ENCODE results near the gene LRP2BP. TPM values are rescaled to one million over a fixed set of nuclear protein-coding genes. Genes with fewer than 3 reads are reported as not detected.
"Not testable (repeated sequence)": the region's sequence is repeated elsewhere in the genome, so short reads cannot be mapped to it uniquely, and the experiment has no call there.

The LRP2BP gene
- total RNA-seq, 4 donors from 2014 or later: 0.81 to 4.4 (median 1.5) TPM

DNA sequence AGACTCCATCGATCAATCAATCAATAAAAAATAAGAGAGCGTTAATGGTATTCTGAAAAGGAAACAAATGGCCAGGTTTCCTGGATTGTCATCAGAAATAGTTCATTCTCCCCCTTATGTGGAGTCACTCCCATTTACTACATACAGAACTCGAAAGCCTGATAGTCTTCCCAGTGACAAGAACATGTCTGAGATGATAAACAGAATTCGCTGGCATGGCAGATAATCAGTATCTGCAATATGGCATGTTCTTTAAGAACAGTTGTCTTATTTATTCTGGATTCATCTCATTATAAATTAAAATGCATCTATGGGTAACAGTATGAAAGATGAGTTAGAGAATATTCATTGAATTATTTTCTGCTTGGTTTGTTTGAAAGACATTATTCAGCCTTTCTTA, 61.4 kb downstream of the LRP2BP start:
- no peak for TF ChIP-seq POLR2A (IDR thresholded peaks at IDR 0.05)
- TF ChIP-seq POLR2AphosphoS5 (IDR thresholded peaks at IDR 0.05): no peak
- TF ChIP-seq CTCF (IDR thresholded peaks at IDR 0.05): no peak
- TF ChIP-seq EP300 (IDR thresholded peaks at IDR 0.05): no peak
- no peak for ATAC-seq
- no peak overlapping the region for H3K27ac ChIP-seq

DNA sequence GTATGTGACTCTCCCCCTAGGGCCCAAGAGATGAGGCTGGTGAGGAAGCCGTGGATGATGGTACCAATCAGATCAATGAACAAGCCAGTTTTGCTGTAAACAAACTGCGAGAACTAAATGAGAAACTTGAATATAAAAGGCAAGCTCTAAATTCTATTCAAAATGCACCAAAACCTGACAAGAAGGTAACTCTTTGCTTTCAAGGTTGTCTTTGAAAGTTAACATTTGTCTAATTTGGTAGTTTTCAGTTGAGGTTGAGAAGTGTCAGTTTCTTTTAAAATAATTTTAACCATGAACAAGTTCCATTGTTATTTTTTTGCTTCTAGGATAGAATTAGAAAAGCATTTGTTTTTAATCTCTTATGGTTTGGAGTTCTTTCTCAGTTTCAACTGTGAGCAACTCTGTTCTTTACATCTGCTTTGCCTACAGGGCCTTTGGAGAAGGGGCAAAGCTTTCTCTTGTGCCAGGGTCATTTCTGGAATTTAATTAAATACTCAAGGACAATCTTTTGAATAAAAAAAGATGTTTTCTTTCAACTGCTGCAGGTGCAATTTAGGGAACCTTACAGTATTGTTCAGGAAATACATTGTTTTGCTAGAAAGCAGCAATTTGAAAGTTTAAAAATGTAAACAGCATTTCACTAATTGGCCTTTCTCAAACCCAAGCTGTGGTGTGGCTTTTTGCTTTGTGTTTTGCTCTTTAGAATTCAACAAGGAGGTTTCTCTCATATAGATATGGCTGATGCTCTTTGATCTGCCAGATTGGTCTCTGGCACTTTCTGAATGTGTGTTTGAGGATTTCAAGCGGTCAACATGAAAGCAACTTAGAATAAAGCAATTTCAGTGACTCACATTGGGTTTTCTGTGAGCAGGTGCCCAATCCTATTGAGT, 62.9 kb downstream of the LRP2BP start:
- Histone ChIP-seq H3K4me3 (no peak overlapping the region), H3K27me3 (no peaks in the 10 kb centered on the region), H3K36me3 (no peaks in the 10 kb centered on the region), H3K9me3 (no peaks in the 10 kb centered on the region), H3K27ac (no peak overlapping the region), H3K4me1 (no peaks in the 10 kb centered on the region)
- ATAC-seq: no peak
- TF ChIP-seq POLR2AphosphoS5 (IDR thresholded peaks at IDR 0.05) (no peak), POLR2A (IDR thresholded peaks at IDR 0.05) (no peak), CTCF (IDR thresholded peaks at IDR 0.05) (no peak), EP300 (IDR thresholded peaks at IDR 0.05) (no peak)
- 95 to 96% methylated on average over 3 of the region's 3 CpGs for WGBS, 2 donors (ENCODE audit: low coverage in 1 of 2)

More for the DNA sequence above, 61.4 kb downstream of the LRP2BP start:
- no peaks in the 10 kb centered on the region for H3K9me3 ChIP-seq
- H3K4me1 ChIP-seq: no peaks in the 10 kb centered on the region
- H3K27me3 ChIP-seq: no peaks in the 10 kb centered on the region
- H3K36me3 ChIP-seq: peaks cover 0 to 9% of the 10 kb centered on the region in 2 donors
- 84 to 100% methylated on average over 2 to 4 of the region's 4 CpGs for WGBS, 2 donors (ENCODE audit: low coverage in 1 of 2)
- H3K4me3 ChIP-seq: no peak overlapping the region

GRCh38 chr4:185329879-185330510, 65.7 kb downstream of the LRP2BP start:
- H3K9me3 ChIP-seq, H3K4me3 ChIP-seq, H3K27ac ChIP-seq, H3K36me3 ChIP-seq, ATAC-seq, H3K4me1 ChIP-seq, H3K27me3 ChIP-seq: not testable (repeated sequence)
- 95 to 100% methylated on average over 2 of the region's 2 CpGs for WGBS, 2 donors (ENCODE audit: low coverage in 1 of 2)

DNA sequence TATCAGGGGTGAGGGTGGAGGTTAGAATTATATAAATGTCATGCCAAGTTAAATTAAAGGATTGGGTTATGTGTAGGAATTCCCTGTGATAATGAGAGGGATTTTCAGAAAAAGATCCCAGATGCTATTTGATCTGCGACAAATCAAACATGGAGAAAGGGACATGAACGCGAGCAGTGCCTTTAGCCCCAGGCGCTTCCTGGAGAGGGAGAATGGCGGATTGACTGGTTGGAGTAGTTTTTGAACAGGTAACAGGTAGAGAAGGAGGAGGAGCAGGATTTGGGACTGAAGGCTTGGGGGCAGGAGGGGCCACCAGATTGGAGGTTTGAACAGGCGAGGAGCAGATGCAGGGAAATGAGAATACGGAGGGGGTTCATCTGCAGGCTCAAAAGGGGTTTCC, 67.1 kb downstream of the LRP2BP start:
- Histone ChIP-seq H3K4me3 (no peak overlapping the region), H3K9me3 (no peaks in the 10 kb centered on the region), H3K36me3 (peaks cover 0 to 7% of the 10 kb centered on the region in 2 donors), H3K27ac (no peak overlapping the region), H3K27me3 (no peaks in the 10 kb centered on the region), H3K4me1 (no peaks in the 10 kb centered on the region)
- no peak for ATAC-seq
- WGBS, 2 donors (ENCODE audit: low coverage in 1 of 2): 56 to 88% methylated on average over 2 to 7 of the region's 7 CpGs
- TF ChIP-seq EP300 (IDR thresholded peaks at IDR 0.05) (no peak), POLR2A (IDR thresholded peaks at IDR 0.05) (no peak), CTCF (IDR thresholded peaks at IDR 0.05) (no peak), POLR2AphosphoS5 (IDR thresholded peaks at IDR 0.05) (no peak)

GRCh38 chr4:185325721-185326120, 70.0 kb downstream of the LRP2BP start:
- H3K36me3 ChIP-seq: peaks cover 0 to 26% of the 10 kb centered on the region in 2 donors
- not testable (repeated sequence) for H3K27ac ChIP-seq, H3K9me3 ChIP-seq, H3K27me3 ChIP-seq, H3K4me1 ChIP-seq, H3K4me3 ChIP-seq, ATAC-seq
- 89% methylated on average over 1 of the region's 1 CpG; no CpG with 5 or more reads in 1 of the 2 donors for WGBS, 2 donors (ENCODE audit: low coverage in 1 of 2)

DNA sequence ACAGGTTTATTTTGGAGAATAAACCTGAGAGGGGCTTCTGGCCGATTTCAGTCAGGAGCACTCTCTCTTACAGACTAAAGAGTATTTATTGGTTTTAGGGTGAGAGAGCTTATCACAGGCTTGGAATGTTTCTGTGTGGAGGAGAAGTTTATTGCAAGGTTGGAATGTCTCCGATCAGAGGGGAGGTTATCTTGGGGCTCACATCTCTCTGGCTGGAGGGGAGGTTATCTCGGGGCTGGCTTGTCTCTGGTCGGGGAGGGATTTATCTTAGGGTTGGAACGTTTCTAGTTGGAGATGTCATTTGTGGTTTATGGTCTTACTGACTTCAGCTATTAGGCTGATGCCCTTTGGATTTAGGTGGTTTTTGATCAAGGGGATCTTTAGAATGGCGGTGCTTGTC, 71.4 kb downstream of the LRP2BP start:
- not testable (repeated sequence) for H3K4me1 ChIP-seq, H3K9me3 ChIP-seq, H3K27ac ChIP-seq, H3K27me3 ChIP-seq, ATAC-seq, H3K4me3 ChIP-seq
- WGBS, 2 donors (ENCODE audit: low coverage in 1 of 2): 90 to 91% methylated on average over 4 to 5 of the region's 6 CpGs
- H3K36me3 ChIP-seq: peaks cover 0 to 31% of the 10 kb centered on the region in 2 donors

All from gastroesophageal sphincter (tissue), 4 donors.